ENCODE measurements around the gene SLC39A10. TPM values are rescaled to one million over a fixed set of nuclear protein-coding genes. Genes with fewer than 3 reads are reported as not detected.
A peak's percentile ranks its signal among the peaks of the same experiment; 100 is the strongest.

Gene SLC39A10
- total RNA-seq, 1 donor from 2014 or later, result 13.4 TPM

DNA sequence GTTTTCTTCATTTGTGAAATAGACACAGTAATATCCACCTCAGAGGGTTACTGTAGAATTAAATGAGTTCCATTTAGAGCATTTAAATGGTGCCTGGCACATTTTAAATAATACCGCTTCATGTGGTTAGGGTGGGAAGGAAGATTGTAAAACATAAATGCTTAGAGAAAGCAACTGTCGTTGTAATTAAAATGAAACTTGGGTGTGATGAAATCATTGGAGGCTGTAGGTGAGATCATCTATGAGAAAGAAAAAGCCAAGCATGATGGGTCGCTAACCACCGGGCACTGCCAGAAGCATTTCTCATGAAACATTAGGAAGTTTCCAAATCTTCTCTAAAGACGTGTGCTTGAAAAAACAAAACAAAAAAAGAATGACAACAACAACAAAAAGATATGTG, 8.2 kb upstream of the SLC39A10 start:
- DNase-seq (ENCODE audit: low read depth) (no peak), FAIRE-seq (no peak)
- no peaks in the 10 kb centered on the region for H3K36me3 ChIP-seq (ENCODE audit: control insufficient read depth, insufficient read depth, low read length)
- TF ChIP-seq, protein P1, sequence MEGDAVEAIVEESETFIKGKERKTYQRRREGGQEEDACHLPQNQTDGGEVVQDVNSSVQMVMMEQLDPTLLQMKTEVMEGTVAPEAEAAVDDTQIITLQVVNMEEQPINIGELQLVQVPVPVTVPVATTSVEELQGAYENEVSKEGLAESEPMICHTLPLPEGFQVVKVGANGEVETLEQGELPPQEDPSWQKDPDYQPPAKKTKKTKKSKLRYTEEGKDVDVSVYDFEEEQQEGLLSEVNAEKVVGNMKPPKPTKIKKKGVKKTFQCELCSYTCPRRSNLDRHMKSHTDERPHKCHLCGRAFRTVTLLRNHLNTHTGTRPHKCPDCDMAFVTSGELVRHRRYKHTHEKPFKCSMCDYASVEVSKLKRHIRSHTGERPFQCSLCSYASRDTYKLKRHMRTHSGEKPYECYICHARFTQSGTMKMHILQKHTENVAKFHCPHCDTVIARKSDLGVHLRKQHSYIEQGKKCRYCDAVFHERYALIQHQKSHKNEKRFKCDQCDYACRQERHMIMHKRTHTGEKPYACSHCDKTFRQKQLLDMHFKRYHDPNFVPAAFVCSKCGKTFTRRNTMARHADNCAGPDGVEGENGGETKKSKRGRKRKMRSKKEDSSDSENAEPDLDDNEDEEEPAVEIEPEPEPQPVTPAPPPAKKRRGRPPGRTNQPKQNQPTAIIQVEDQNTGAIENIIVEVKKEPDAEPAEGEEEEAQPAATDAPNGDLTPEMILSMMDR (IDR thresholded peaks at IDR 0.05; ENCODE audit: insufficient read depth, low read length, severe bottlenecking), result no peak
- H3K4me3 ChIP-seq (ENCODE audit: low read depth, low read length), result no peak overlapping the region
- no peaks in the 10 kb centered on the region for H3K27me3 ChIP-seq (ENCODE audit: control insufficient read depth, insufficient read depth, low read length)

DNA sequence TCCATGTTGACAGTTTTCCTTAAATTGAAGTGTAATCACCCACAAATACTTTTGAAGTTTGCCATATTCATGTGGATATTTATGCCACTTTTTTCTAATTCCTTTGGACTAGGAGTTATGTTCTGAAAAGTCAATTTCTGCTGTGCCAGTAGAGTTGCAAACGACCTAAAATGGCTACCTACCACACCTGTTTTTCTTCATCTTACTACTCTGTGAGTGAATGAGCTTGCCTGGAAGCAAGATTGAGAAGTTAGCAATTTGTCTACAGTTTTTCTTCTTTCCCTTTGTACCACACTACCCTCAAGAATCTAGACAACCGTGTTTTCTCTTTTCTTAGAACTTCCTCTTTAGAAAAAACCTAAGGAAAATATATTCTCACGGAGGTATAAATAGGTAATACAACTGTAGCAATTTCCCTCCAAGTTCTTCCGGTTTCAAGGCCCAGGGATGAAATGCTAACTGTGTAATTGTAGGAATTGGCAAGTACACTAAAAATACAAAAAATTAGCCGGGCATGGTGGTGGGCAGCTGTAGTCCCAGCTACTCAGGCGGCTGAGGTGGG, 7.3 kb upstream of the SLC39A10 start:
- FAIRE-seq, result no peak
- TF ChIP-seq, protein P1 (IDR thresholded peaks at IDR 0.05; ENCODE audit: insufficient read depth, low read length, severe bottlenecking), result no peak
- Histone ChIP-seq H3K27me3 (ENCODE audit: control insufficient read depth, insufficient read depth, low read length) (no peaks in the 10 kb centered on the region), H3K36me3 (ENCODE audit: control insufficient read depth, insufficient read depth, low read length) (no peaks in the 10 kb centered on the region), H3K4me3 (ENCODE audit: low read depth, low read length) (no peak overlapping the region)
- DNase-seq (ENCODE audit: low read depth), result no peak

GRCh38 chr2:195651046-195651445, 6.0 kb upstream of the SLC39A10 start:
- Histone ChIP-seq H3K4me3 (ENCODE audit: low read depth, low read length) (no peak overlapping the region), H3K27me3 (ENCODE audit: control insufficient read depth, insufficient read depth, low read length) (no peaks in the 10 kb centered on the region), H3K36me3 (ENCODE audit: control insufficient read depth, insufficient read depth, low read length) (no peaks in the 10 kb centered on the region)
- FAIRE-seq, result no peak
- no peak for DNase-seq (ENCODE audit: low read depth)
- TF ChIP-seq, protein P1 (IDR thresholded peaks at IDR 0.05; ENCODE audit: insufficient read depth, low read length, severe bottlenecking), result no peak

DNA sequence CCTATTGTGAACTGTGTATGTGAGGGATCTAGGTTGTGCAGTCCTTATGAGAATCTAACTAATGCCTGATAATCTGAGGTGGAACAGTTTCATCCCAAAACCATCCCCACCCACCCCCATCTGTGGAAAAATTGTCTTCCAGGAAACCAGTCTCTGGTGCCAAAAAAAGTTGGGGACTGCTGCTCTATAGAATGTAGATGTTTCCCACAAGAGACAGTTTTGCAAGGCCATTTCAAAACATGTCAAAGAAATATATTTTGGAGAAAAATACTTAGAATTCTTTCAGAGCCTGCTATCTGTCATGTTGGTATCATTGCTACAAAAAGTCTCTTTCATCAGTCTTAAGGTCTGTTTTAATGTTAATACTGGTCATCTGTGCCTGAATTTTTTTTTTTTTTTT, 4.1 kb upstream of the SLC39A10 start:
- Histone ChIP-seq H3K27me3 (ENCODE audit: control insufficient read depth, insufficient read depth, low read length) (no peaks in the 10 kb centered on the region), H3K36me3 (ENCODE audit: control insufficient read depth, insufficient read depth, low read length) (no peaks in the 10 kb centered on the region), H3K4me3 (ENCODE audit: low read depth, low read length) (no peak overlapping the region)
- DNase-seq (ENCODE audit: low read depth), result no peak
- TF ChIP-seq, protein P1 (IDR thresholded peaks at IDR 0.05; ENCODE audit: insufficient read depth, low read length, severe bottlenecking), result no peak
- no peak for FAIRE-seq

- Histone ChIP-seq H3K27me3 (ENCODE audit: control insufficient read depth, insufficient read depth, low read length) (no peaks in the 10 kb centered on the region), H3K4me3 (ENCODE audit: low read depth, low read length) (peak overlapping the region; percentile 25), H3K36me3 (ENCODE audit: control insufficient read depth, insufficient read depth, low read length) (no peaks in the 10 kb centered on the region)
- FAIRE-seq (no peak), DNase-seq (ENCODE audit: low read depth) (peak; percentile 82)
- TF ChIP-seq, protein P1 (IDR thresholded peaks at IDR 0.05; ENCODE audit: insufficient read depth, low read length, severe bottlenecking), result no peak
Measured at GRCh38 chr2:195656161-195656858, 716 bp upstream of the SLC39A10 start.
